DND-41 (cell line): ENCODE data around the gene ZNF574.

Source experiments
- ATAC-seq: fragments of 200-7000 bp; cut with Tn5 transposase; 3 replicates; pipeline ENCODE4 v1.9.1; 2021; ENCODE audit warnings: low read depth; ENCODE audit not compliant: insufficient read depth
- DNase-seq: peaks from one replicate; pipeline ENCODE4 v3.0.0-alpha.2; 2020
- H2AFZ ChIP-seq: 2 replicates; pipeline ENCODE4 v1.6.0; 2012; ENCODE audit warnings: low read depth, low read length
- H3K27ac ChIP-seq: 2 replicates; pipeline ENCODE4 v1.5.1; 2012; ENCODE audit warnings: low read length, inconsistent platforms
- H3K27me3 ChIP-seq: fragments of 200-600 bp; sonication (generic); 2 replicates; pipeline ENCODE4 v1.6.0; 2012; ENCODE audit warnings: low read length, mild to moderate bottlenecking, inconsistent platforms; ENCODE audit not compliant: insufficient read depth, poor library complexity
- H3K36me3 ChIP-seq: 2 replicates; pipeline ENCODE4 v1.5.1; 2012; ENCODE audit warnings: low read length, inconsistent platforms; ENCODE audit not compliant: insufficient read depth
- H3K4me1 ChIP-seq: 2 replicates; pipeline ENCODE4 v1.5.1; 2012; ENCODE audit warnings: mild to moderate bottlenecking, low read length; ENCODE audit not compliant: insufficient read depth
- H3K4me2 ChIP-seq: 2 replicates; pipeline ENCODE4 v1.6.0; 2012; ENCODE audit warnings: mild to moderate bottlenecking, moderate library complexity, low read length, inconsistent platforms; ENCODE audit not compliant: insufficient read depth
- H3K4me3 ChIP-seq, 2 experiments: fragments of 200-600 bp in 1 of 2; shearing (Covaris generic) in 1 of 2; 2 replicates each; pipeline ENCODE4 v1.5.1; 2012 to 2016; ENCODE audit warnings: inconsistent platforms in 2 of 2, low read length in 2 of 2, mild to moderate bottlenecking in 2 of 2, low read depth in 1 of 2, moderate library complexity in 1 of 2
- H3K79me2 ChIP-seq: 2 replicates; pipeline ENCODE4 v1.6.0; 2012; ENCODE audit warnings: low read length, inconsistent platforms; ENCODE audit not compliant: insufficient read depth
- H3K9ac ChIP-seq: 2 replicates; pipeline ENCODE4 v1.6.0; 2012; ENCODE audit warnings: low read depth, mild to moderate bottlenecking, inconsistent platforms, low read length, moderate library complexity
- H3K9me3 ChIP-seq: 2 replicates; pipeline ENCODE4 v1.5.1; 2012; ENCODE audit warnings: low read length, moderate library complexity, mild to moderate bottlenecking, inconsistent platforms; ENCODE audit not compliant: insufficient read depth, severe bottlenecking
- H4K20me1 ChIP-seq: 2 replicates; pipeline ENCODE4 v1.6.0; 2012; ENCODE audit warnings: low read length; ENCODE audit not compliant: insufficient read depth
- CTCF ChIP-seq: IDR thresholded peaks from 2 replicates; pipeline ENCODE4 v1.5.1; 2012; ENCODE audit warnings: borderline replicate concordance, low read length, moderate library complexity, mild to moderate bottlenecking; ENCODE audit not compliant: poor library complexity, severe bottlenecking; ENCODE audit errors: extremely low read depth
- EZH2 ChIP-seq: IDR thresholded peaks from 3 replicates; pipeline ENCODE4 v1.6.1; 2012; ENCODE audit warnings: borderline replicate concordance, low read depth, mild to moderate bottlenecking, moderate library complexity, low read length, inconsistent platforms; ENCODE audit not compliant: severe bottlenecking

Gene ZNF574

GRCh38 chr19:42051166-42052115 is 24.5 kb upstream of the ZNF574 start:
- no peak overlapping the region for H3K27ac ChIP-seq
- no peaks in the 10 kb centered on the region for H3K9me3 ChIP-seq
- H3K4me1 ChIP-seq = peaks cover 13% of the 10 kb centered on the region
- H4K20me1 ChIP-seq = no peaks in the 10 kb centered on the region
- no peaks in the 10 kb centered on the region for H3K36me3 ChIP-seq
- H3K79me2 ChIP-seq = no peaks in the 10 kb centered on the region
- H3K4me3 ChIP-seq = no peak overlapping the region
- no peak overlapping the region for H2AFZ ChIP-seq
- no peak for ATAC-seq
- H3K4me2 ChIP-seq = no peak overlapping the region
- no peak overlapping the region for H3K9ac ChIP-seq
- H3K27me3 ChIP-seq = no peaks in the 10 kb centered on the region
- DNase-seq = no peak
- TF ChIP-seq EZH2 = no peak
- no peak for TF ChIP-seq CTCF

- Histone ChIP-seq H3K4me1 (peaks cover 13% of the 10 kb centered on the region), H3K27me3 (no peaks in the 10 kb centered on the region), H3K4me2 (no peak overlapping the region), H2AFZ (no peak overlapping the region), H3K36me3 (no peaks in the 10 kb centered on the region), H3K27ac (no peak overlapping the region), H3K4me3 (no peak overlapping the region), H3K79me2 (no peaks in the 10 kb centered on the region), H3K9ac (no peak overlapping the region), H3K9me3 (no peaks in the 10 kb centered on the region), H4K20me1 (no peaks in the 10 kb centered on the region)
- TF ChIP-seq EZH2 (no peak), CTCF (no peak)
- no peak for DNase-seq
- ATAC-seq = no peak
These were observed 23.6 kb upstream of the ZNF574 start for GRCh38 chr19:42052241-42052863.

GRCh38 chr19:42053037-42053935 is 22.7 kb upstream of the ZNF574 start:
- ATAC-seq = no peak
- Histone ChIP-seq H3K79me2 (no peaks in the 10 kb centered on the region), H3K4me1 (peaks cover 13% of the 10 kb centered on the region), H3K4me2 (no peak overlapping the region), H3K4me3 (no peak overlapping the region), H3K9me3 (no peaks in the 10 kb centered on the region), H4K20me1 (no peaks in the 10 kb centered on the region), H3K27ac (no peak overlapping the region), H3K27me3 (no peaks in the 10 kb centered on the region), H2AFZ (no peak overlapping the region), H3K36me3 (no peaks in the 10 kb centered on the region), H3K9ac (no peak overlapping the region)
- DNase-seq = no peak
- TF ChIP-seq EZH2 = no peak
- TF ChIP-seq CTCF = no peak
